22Rv1 (cell line): ENCODE results near the gene WWOX.

Experiments used
- H3K27ac ChIP-seq: fragments of 450-650 bp; 2 replicates; pipeline ENCODE4 v1.5.1; 2017
- ZFX ChIP-seq: fragments of 450-650 bp; IDR thresholded peaks from 2 replicates; pipeline ENCODE4 v1.6.1; 2017; ENCODE audit warnings: antibody characterized with exemption, borderline replicate concordance
- TF ChIP-seq, protein P1 (sequence below): fragments of 450-650 bp; IDR thresholded peaks from 2 replicates; pipeline ENCODE4 v1.5.1; 2017; ENCODE audit warnings: mild to moderate bottlenecking

Gene WWOX

DNA sequence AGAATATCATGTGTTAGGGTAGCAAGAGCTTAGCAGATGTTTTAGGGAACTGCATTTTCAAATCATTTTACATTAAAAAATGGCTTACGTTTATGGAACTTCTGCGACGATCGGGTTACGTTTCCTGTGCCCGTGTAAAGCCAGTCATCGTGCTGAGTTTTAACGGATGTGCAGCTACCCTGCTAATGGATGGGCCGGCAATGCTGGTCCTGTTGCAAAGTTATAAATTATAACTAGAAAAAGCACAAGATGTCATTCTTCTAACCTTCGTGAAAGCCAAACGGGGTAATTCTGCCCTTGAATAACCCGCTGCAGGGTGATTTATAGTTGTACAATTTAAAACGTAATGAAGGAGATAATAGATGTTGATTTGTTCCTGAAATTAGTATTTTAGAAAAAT is 339.2 kb downstream of the WWOX start:
- TF ChIP-seq, protein P1, sequence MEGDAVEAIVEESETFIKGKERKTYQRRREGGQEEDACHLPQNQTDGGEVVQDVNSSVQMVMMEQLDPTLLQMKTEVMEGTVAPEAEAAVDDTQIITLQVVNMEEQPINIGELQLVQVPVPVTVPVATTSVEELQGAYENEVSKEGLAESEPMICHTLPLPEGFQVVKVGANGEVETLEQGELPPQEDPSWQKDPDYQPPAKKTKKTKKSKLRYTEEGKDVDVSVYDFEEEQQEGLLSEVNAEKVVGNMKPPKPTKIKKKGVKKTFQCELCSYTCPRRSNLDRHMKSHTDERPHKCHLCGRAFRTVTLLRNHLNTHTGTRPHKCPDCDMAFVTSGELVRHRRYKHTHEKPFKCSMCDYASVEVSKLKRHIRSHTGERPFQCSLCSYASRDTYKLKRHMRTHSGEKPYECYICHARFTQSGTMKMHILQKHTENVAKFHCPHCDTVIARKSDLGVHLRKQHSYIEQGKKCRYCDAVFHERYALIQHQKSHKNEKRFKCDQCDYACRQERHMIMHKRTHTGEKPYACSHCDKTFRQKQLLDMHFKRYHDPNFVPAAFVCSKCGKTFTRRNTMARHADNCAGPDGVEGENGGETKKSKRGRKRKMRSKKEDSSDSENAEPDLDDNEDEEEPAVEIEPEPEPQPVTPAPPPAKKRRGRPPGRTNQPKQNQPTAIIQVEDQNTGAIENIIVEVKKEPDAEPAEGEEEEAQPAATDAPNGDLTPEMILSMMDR = no peak
- no peak for TF ChIP-seq ZFX
- H3K27ac ChIP-seq = no peak overlapping the region

DNA sequence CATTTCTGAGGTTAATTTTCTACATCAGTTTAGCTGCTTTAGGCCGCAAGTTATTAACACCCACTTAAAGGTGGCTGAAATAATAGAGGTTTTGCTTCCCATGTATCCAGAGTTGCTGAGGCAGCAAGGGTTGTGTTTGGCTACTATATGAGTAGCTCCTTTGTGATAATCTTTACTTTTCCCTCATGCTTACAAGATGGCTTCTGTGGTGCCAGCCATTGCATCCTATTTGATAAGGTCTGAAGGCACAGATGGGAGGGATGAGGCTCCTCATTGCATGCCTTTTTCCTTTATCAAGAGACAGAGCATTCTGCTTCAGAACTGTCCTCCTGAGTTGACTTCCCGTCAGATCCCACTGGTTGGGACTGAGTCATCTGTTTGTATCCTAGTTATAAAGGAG is 340.2 kb downstream of the WWOX start:
- H3K27ac ChIP-seq = no peak overlapping the region
- TF ChIP-seq ZFX = no peak
- TF ChIP-seq, protein P1 = no peak

DNA sequence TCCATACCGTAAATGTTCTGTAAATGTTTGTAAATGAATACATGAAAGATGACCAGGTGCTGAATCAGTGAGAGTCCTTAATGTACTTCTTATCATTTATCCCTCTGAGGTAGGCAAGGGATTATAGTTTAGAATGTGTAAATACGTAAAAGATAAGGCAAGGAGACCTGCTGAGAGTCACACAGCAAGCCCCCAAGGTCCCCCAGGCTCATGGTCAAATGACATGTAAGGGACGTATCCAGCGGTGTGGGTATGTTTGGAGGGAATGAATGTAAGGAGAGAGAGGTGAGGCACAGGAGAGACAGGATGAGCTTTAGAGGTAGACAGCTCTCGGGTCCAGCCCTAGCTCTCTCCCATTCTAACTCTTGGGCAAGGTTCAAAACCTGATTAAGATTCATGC is 341.8 kb downstream of the WWOX start:
- no peak for TF ChIP-seq ZFX
- TF ChIP-seq, protein P1 = no peak
- H3K27ac ChIP-seq = no peak overlapping the region

DNA sequence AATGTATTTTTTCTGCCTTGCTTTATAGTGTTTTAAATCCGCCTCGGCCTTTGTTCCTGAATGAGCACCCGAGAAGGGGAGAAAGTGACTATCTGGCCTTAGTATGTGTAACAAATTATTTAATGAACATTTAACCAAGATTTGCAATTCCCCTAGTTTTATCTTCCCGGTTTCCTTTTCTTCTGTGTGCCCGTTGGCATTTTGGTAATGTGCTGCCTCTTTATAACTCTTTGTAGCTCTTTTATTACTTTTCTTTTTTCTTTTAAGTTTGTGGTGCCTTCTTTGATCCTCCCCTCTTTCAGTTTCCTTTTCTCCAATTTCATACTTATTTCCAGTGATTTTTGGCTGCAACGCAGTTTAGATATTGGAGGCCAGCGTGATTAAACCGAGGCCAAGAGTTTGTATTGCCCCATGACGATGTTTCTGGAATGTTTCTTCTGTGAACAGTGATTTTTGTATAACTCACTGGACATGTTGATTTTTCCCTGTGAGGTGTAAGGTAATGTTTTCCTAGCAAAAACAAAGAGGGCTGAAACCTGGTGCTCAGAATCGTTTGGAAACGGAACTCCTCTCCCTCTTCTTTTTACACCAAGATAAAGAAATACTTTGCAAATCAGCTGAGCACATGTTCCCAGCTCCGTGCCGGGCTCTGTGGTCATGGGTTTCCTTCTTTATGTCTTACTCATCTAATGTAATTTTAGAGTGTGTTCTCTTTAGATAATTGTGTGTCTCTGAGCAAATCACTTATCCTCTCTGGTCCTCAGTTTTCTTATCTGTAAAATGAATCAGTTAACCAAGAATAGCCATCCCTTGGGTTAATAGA is 344.3 kb downstream of the WWOX start:
- no peak overlapping the region for H3K27ac ChIP-seq
- TF ChIP-seq, protein P1 = no peak
- TF ChIP-seq ZFX = no peak

DNA sequence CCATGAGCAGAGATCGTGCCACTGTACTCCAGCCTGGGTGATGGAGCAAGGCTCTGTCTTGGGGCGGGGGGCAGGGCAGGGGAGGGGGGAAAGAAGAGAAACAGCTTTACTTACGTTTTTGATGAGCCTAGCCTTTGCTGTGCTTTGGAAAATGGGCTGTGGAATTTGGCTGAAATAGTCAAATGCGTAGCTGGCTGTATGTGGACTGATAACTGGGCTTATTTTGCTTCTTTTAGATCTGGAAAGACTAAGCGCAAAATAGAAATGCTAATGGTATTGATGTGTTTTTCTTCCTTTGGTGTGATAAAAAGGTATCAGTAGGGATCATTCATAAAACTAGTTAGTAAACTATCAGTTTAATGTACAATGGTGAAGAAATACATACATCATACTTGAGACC is 346.4 kb downstream of the WWOX start:
- no peak for TF ChIP-seq ZFX
- no peak overlapping the region for H3K27ac ChIP-seq

DNA sequence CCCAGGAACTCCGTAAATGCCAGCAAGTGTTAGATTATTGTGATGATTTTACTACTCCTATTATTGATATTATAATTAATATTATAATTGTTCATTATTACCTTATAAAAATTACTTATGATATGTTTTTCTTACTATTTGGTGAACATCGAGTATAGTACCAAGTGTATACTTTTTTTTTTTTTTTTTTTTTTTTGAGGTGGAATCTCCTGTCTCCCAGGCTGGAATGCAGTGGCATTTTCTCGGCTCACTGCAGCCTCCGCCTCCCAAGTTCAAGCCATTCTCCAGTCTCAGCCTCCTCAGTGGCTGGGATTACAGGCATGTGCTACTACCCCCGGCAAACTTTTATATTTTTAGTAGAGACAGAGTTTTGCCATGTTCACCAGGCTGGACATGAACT is 347.0 kb downstream of the WWOX start:
- no peak overlapping the region for H3K27ac ChIP-seq
- TF ChIP-seq, protein P1 = no peak
- no peak for TF ChIP-seq ZFX

DNA sequence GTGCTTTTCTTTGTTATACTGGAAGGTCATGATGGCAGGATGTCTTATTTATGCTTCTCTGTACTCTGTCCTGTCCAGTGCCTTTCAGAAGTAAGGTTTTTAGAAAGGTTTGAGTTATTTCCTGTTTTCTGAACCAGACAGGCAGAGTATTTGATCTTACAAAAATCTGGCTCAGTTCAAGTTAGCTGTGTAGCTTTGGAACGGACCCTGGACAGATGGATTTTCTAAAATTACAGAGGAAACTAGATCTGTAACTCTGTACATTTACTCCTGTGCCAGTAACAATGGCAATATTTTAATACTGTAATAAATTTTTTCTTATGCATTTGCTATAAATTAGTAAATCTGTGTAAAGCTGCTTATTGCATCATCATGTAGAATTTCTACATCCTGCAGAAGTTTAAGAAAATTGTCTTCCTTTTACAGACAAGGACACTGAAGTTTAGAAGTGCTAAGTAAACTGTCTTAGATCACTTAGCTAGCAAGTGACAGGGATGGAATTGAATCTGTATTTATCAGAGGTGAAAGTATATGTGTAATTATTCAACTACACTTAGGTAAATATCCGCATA is 347.6 kb downstream of the WWOX start:
- H3K27ac ChIP-seq = no peak overlapping the region
- no peak for TF ChIP-seq ZFX
- TF ChIP-seq, protein P1 = no peak
